Prostate gland (tissue), 2 donors: ENCODE data around the gene GOLIM4.

ENCODE experiments used
- CTCF ChIP-seq, 4 experiments: fragments of 200-600 bp in 2 of 4; fragments of 450-650 bp in 2 of 4; sonication (generic) in 2 of 4; IDR thresholded peaks; 1 replicate in 3 of 4; 2 replicates in 1 of 4; pipeline ENCODE4 v1.5.1; 2016 to 2019; ENCODE audit warnings: antibody characterized with exemption in 4 of 4, mild to moderate bottlenecking in 2 of 4, moderate library complexity in 2 of 4
- POLR2A ChIP-seq: fragments of 450-650 bp; IDR thresholded peaks from one replicate; pipeline ENCODE4 v1.6.1; 2016; ENCODE audit warnings: antibody characterized with exemption, mild to moderate bottlenecking
- POLR2AphosphoS5 ChIP-seq: sonication (generic); formaldehyde crosslinking; IDR thresholded peaks from one replicate; pipeline ENCODE4 v1.6.1; 2017; ENCODE audit warnings: antibody characterized with exemption

- TF ChIP-seq CTCF (IDR thresholded peaks at IDR 0.05) = no peak
- no peak for TF ChIP-seq POLR2A
- no peak for TF ChIP-seq POLR2AphosphoS5
Measured at GRCh38 chr3:167996514-167996913, 99.2 kb downstream of the GOLIM4 start.
